Astrocyte of the spinal cord (primary cell): ENCODE data around the gene SWAP70.

Experiments used
- DNase-seq: peaks from one replicate; pipeline ENCODE4 v3.0.0; 2011; ENCODE audit warnings: low read depth, low spot score
- H3K4me3 ChIP-seq: 2 replicates; pipeline ENCODE4 v1.5.1; 2011; ENCODE audit warnings: low read depth, mild to moderate bottlenecking, low read length, moderate library complexity
- CTCF ChIP-seq: IDR thresholded peaks from 2 replicates; pipeline ENCODE4 v1.5.1; 2012; ENCODE audit warnings: low read depth, mild to moderate bottlenecking, low read length, inconsistent platforms
- in situ Hi-C: cut with HindIII; loops from 2 replicates; pipeline ENCODE4 v1.10.0; 2017; ENCODE audit warnings: low sequenced_read_pairs

SWAP70 gene

GRCh38 chr11:9774109-9774508 is 110.2 kb downstream of the SWAP70 start:
- no peak overlapping the region for H3K4me3 ChIP-seq
- no peak for DNase-seq
- in situ Hi-C loops, result no loop called here
- TF ChIP-seq CTCF, result no peak

GRCh38 chr11:9774591-9775397 is 110.9 kb downstream of the SWAP70 start:
- in situ Hi-C loops, result no loop called here
- TF ChIP-seq CTCF, result no peak
- DNase-seq, result peak; percentile 84
- H3K4me3 ChIP-seq, result no peak overlapping the region

GRCh38 chr11:9775398-9775779 is 111.5 kb downstream of the SWAP70 start:
- in situ Hi-C loops, result no loop called here
- no peak for TF ChIP-seq CTCF
- no peak overlapping the region for H3K4me3 ChIP-seq

GRCh38 chr11:9776203-9776602 is 112.3 kb downstream of the SWAP70 start:
- no peak for TF ChIP-seq CTCF
- in situ Hi-C loops, result no loop called here
- no peak for DNase-seq
- H3K4me3 ChIP-seq, result no peak overlapping the region

More at GRCh38 chr11:9775398-9775779, 111.5 kb downstream of the SWAP70 start:
- DNase-seq, result no peak

DNA sequence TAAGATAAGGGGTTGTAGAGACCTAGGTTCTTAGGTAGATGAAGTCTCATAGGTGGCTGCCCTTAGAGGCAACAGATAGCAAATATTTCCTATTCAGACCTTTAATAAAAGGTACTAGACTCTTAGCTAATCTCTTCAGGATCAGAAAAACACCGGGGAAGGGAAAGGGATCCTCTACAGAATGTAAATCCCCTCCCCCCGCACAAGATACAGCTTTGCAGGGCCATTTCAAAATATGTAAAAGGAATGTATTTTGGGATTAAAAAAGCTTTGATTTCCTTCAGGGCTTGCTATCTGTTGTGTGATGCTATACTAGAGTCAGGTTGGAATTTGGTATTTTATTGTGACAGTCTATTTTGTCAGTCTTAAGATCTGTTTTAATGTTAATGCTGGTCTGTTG is 113.2 kb downstream of the SWAP70 start:
- no peak for TF ChIP-seq CTCF
- no peak overlapping the region for H3K4me3 ChIP-seq
- in situ Hi-C loops, result no loop called here
- DNase-seq, result no peak

GRCh38 chr11:9777525-9777924 is 113.6 kb downstream of the SWAP70 start:
- in situ Hi-C loops, result no loop called here
- TF ChIP-seq CTCF, result no peak
- no peak for DNase-seq
- no peak overlapping the region for H3K4me3 ChIP-seq

DNA sequence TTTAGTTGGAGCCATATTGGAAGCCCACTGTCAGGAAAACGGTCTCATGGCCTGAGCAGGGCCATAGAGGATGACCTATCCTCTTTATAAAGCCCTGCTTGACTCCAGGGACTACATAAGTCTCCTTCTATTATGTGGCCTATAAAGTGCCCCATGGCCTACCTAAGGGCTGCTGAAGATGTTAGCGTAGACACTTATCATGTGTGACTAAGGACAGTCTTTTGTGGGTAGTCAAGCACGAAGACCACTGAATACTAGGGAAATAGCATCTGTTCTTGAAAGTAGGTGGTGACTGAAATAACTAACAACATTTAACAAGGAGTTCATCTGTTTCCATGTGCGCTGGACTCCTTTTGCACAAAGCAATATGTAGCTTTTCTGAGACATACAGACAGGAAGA is 117.1 kb downstream of the SWAP70 start:
- in situ Hi-C loops, result no loop called here

More for the DNA sequence above, 117.1 kb downstream of the SWAP70 start:
- H3K4me3 ChIP-seq, result no peak overlapping the region
- no peak for DNase-seq
- TF ChIP-seq CTCF, result no peak
